Prostate gland (tissue), 2 donors: Measurements from ENCODE around the gene LMCD1. TPM values are rescaled to one million over a fixed set of nuclear protein-coding genes. Genes with fewer than 3 reads are reported as not detected.

ENCODE experiments used
- DNase-seq: peaks from one replicate; pipeline ENCODE4 v3.0.0-alpha.2; 2019; ENCODE audit warnings: low spot score
- H3K27ac ChIP-seq, 2 donors: fragments of 200-600 bp; sonication (generic); 2 replicates each; pipeline ENCODE4 v1.5.1; 2017 to 2019
- H3K27me3 ChIP-seq: fragments of 200-600 bp; sonication (generic); replicated peaks from 2 replicates; pipeline ENCODE4 v1.5.1; 2019; ENCODE audit not compliant: insufficient read depth
- H3K36me3 ChIP-seq, 2 donors: fragments of 200-600 bp; sonication (generic); 1 replicate in 1 of 2; 2 replicates in 1 of 2; pipeline versions ENCODE4 v1.5.1 to v1.8.1; 2017 to 2019
- H3K4me1 ChIP-seq: fragments of 200-600 bp; sonication (generic); replicated peaks from 2 replicates; pipeline ENCODE4 v1.5.1; 2019
- H3K4me3 ChIP-seq, 2 donors: fragments of 200-600 bp; sonication (generic); 2 replicates each; pipeline ENCODE4 v1.5.1; 2017 to 2019
- H3K9me3 ChIP-seq: fragments of 200-600 bp; sonication (generic); 2 replicates; pipeline ENCODE4 v1.5.1; 2017
- CTCF ChIP-seq, 4 experiments: fragments of 200-600 bp in 2 of 4; fragments of 450-650 bp in 2 of 4; sonication (generic) in 2 of 4; IDR thresholded peaks; 1 replicate in 3 of 4; 2 replicates in 1 of 4; pipeline ENCODE4 v1.5.1; 2016 to 2019; ENCODE audit warnings: antibody characterized with exemption in 4 of 4, mild to moderate bottlenecking in 2 of 4, moderate library complexity in 2 of 4
- POLR2A ChIP-seq: fragments of 450-650 bp; IDR thresholded peaks from one replicate; pipeline ENCODE4 v1.6.1; 2016; ENCODE audit warnings: antibody characterized with exemption, mild to moderate bottlenecking
- POLR2AphosphoS5 ChIP-seq: sonication (generic); formaldehyde crosslinking; IDR thresholded peaks from one replicate; pipeline ENCODE4 v1.6.1; 2017; ENCODE audit warnings: antibody characterized with exemption
- WGBS: methylation state at CpG from one replicate; pipeline ENCODE4 v1.1.5; 2018; 5-methylcytosine and 5-hydroxymethylcytosine counted together
- intact Hi-C: fragments of 100-400 bp; cut with DNase I; formaldehyde crosslinking; loops from one replicate; pipeline ENCODE4 v1.14.2; 2022
- total RNA-seq, 2 donors: library from RNA; depleted of rRNA; stranded (reverse); fragments of >200 nt; gene quantifications; one replicate each; pipeline ENCODE4 v1.1.0, GENCODE V29; 2016

LMCD1 gene
- total RNA-seq, 2 donors from 2014 or later: 73.0 to 144 TPM

DNA sequence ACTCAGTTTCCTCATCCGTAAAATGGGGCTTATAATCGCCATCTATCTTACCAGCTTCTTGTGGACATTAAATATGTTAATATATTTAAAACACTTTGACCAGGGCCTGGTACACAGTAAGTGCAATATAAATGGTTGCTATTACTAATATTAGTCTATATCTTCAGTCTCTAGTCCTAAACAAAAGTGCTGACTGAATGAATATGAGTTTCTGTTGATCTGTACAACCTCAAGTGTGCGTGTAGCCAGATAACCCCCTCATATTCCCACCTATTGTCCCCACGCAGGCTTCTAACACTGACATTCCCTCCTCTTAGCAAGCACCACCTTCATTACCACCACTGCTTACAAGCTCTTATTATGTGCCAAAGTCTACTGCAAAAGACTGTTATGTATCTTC is 27.6 kb upstream of the LMCD1 start:
- H3K27ac ChIP-seq: no peak overlapping the region

GRCh38 chr3:8474991-8475390 is 26.6 kb upstream of the LMCD1 start:
- no peak for DNase-seq
- Histone ChIP-seq H3K27ac (no peak overlapping the region), H3K4me3 (no peak overlapping the region), H3K4me1 (no peaks in the 10 kb centered on the region), H3K9me3 (no peaks in the 10 kb centered on the region), H3K27me3 (no peaks in the 10 kb centered on the region), H3K36me3 (no peaks in the 10 kb centered on the region)
- intact Hi-C loops: no loop called here
- 100% methylated on average over 2 of the region's 2 CpGs for WGBS
- no peak for TF ChIP-seq POLR2AphosphoS5
- TF ChIP-seq POLR2A: no peak
- no peak for TF ChIP-seq CTCF (IDR thresholded peaks at IDR 0.05)

More for the DNA sequence above, 27.6 kb upstream of the LMCD1 start:
- no peak for DNase-seq
- no peaks in the 10 kb centered on the region for H3K27me3 ChIP-seq
- intact Hi-C loops: no loop called here
- WGBS: 73% methylated on average over 4 of the region's 4 CpGs
- TF ChIP-seq CTCF (IDR thresholded peaks at IDR 0.05) (no peak), POLR2AphosphoS5 (no peak), POLR2A (no peak)
- no peaks in the 10 kb centered on the region for H3K36me3 ChIP-seq
- H3K4me1 ChIP-seq: no peaks in the 10 kb centered on the region
- no peak overlapping the region for H3K4me3 ChIP-seq
- H3K9me3 ChIP-seq: no peaks in the 10 kb centered on the region

DNA sequence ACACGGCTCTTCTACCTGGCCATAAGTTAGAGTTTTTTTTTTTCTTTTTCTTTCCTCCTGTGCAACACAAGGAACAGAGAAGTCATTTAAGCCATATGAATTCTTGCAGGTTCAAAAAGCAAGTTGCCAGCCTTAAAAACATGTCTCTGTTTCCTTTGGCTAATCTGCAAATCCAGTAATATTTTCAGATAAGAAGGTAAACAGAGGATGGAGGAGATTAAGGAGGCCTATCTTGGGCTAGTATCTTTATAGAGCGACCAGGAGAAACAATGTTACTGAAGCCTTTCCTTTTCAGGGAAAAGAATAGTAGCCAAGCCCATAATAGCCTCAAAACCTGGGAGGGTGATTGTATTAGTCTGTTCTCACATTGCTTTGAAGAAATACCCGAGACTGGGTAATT is 20.9 kb upstream of the LMCD1 start:
- H3K36me3 ChIP-seq: no peaks in the 10 kb centered on the region
- intact Hi-C loops: no loop called here
- H3K4me3 ChIP-seq: no peak overlapping the region
- WGBS: 13% methylated on average over 3 of the region's 3 CpGs
- TF ChIP-seq POLR2AphosphoS5: peak; percentile 46
- TF ChIP-seq POLR2A: no peak
- H3K9me3 ChIP-seq: no peaks in the 10 kb centered on the region
- no peak for DNase-seq
- H3K27me3 ChIP-seq: no peaks in the 10 kb centered on the region
- no peak overlapping the region for H3K27ac ChIP-seq
- H3K4me1 ChIP-seq: peaks cover 7% of the 10 kb centered on the region

DNA sequence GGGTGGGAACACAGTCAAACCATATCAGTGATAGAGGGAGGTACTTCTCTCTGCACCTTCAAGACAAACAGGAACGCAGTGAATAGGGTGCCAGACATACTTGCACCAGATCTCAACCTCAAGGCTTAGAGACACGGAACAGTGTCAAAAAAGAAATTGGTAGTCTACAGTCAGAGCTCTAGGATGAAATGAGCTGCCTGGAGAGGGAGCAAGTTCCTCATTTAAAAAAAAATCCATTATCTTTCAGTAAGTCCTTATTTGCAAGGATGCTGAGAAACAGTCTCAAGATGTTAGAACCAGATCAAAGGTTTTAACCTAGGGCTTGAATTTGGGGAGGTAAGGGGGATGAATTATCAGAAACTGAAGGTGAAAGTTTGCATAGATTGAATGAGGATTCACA is 20.2 kb upstream of the LMCD1 start:
- H3K9me3 ChIP-seq: no peaks in the 10 kb centered on the region
- TF ChIP-seq POLR2AphosphoS5: no peak
- TF ChIP-seq POLR2A: no peak
- no peak for TF ChIP-seq CTCF (IDR thresholded peaks at IDR 0.05)
- intact Hi-C loops: no loop called here
- no peak overlapping the region for H3K4me3 ChIP-seq
- WGBS: 81% methylated on average over 2 of the region's 2 CpGs
- H3K27me3 ChIP-seq: no peaks in the 10 kb centered on the region
- no peaks in the 10 kb centered on the region for H3K36me3 ChIP-seq
- DNase-seq: no peak
- no peak overlapping the region for H3K27ac ChIP-seq
- H3K4me1 ChIP-seq: peaks cover 7% of the 10 kb centered on the region

- Histone ChIP-seq H3K36me3 (no peaks in the 10 kb centered on the region), H3K9me3 (no peaks in the 10 kb centered on the region), H3K4me3 (no peak overlapping the region), H3K4me1 (peaks cover 7% of the 10 kb centered on the region), H3K27me3 (no peaks in the 10 kb centered on the region), H3K27ac (no peak overlapping the region)
- DNase-seq: no peak
- intact Hi-C loops: no loop called here
- 33% methylated on average over 2 of the region's 2 CpGs for WGBS
- TF ChIP-seq POLR2AphosphoS5 (no peak), CTCF (IDR thresholded peaks at IDR 0.05) (no peak), POLR2A (no peak)
Measured at GRCh38 chr3:8482263-8482662, 19.4 kb upstream of the LMCD1 start.
